K562 (cell line): Measurements from ENCODE around the gene ADNP. TPM values are rescaled to one million over a fixed set of nuclear protein-coding genes. Genes with fewer than 3 reads are reported as not detected.

Experiments used
- ATF4 ChIP-seq: fragments of 450-650 bp; formaldehyde crosslinking; IDR thresholded peaks from 2 replicates; pipeline ENCODE4 v1.4.0; 2022; ENCODE audit warnings: mild to moderate bottlenecking, moderate library complexity
- CBX1 ChIP-seq: sonication (generic); IDR thresholded peaks from 2 replicates; pipeline ENCODE4 v1.6.1; 2016; ENCODE audit warnings: antibody characterized with exemption, low read depth, mild to moderate bottlenecking
- CTBP1 ChIP-seq: fragments of 450-650 bp; IDR thresholded peaks from 2 replicates; pipeline ENCODE4 v1.6.1; 2016; ENCODE audit warnings: borderline replicate concordance
- DIDO1 ChIP-seq: fragments of 450-650 bp; IDR thresholded peaks from 2 replicates; pipeline ENCODE4 v1.6.1; 2016; ENCODE audit warnings: low read depth, missing biosample characterization, missing genetic modification characterization
- JUNB ChIP-seq: fragments of 450-650 bp; formaldehyde crosslinking; conservative IDR thresholded peaks from 2 replicates; pipeline ENCODE4 v1.4.0; 2020; ENCODE audit warnings: mild to moderate bottlenecking
- KDM2B ChIP-seq: fragments of 250-450 bp; sonication (Bioruptor Pico); IDR thresholded peaks from 2 replicates; pipeline ENCODE4 v1.8.0; 2021; ENCODE audit warnings: mild to moderate bottlenecking, moderate library complexity
- MLLT1 ChIP-seq, 2 experiments: fragments of 450-650 bp; IDR thresholded peaks; 2 replicates each; pipeline ENCODE4 v1.6.1; 2016
- NR1H2 ChIP-seq: sonication (generic); formaldehyde crosslinking; IDR thresholded peaks from 2 replicates; pipeline ENCODE4 v1.4.0; 2020; ENCODE audit warnings: mild to moderate bottlenecking, missing genetic modification reagents
- PHF8 ChIP-seq: fragments of 200-600 bp; sonication (generic); IDR thresholded peaks from 2 replicates; pipeline ENCODE4 v1.6.1; 2012; ENCODE audit warnings: mixed run types, mild to moderate bottlenecking, inconsistent platforms, low read length, moderate library complexity, borderline replicate concordance
- POLR2AphosphoS2 ChIP-seq: IDR thresholded peaks from 2 replicates; pipeline ENCODE4 v1.6.1; 2012; ENCODE audit warnings: low read length, improper control_type of control experiment
- TAF7 ChIP-seq: fragments of 450-650 bp; IDR thresholded peaks from 2 replicates; pipeline ENCODE4 v1.6.1; 2016; ENCODE audit warnings: missing genetic modification characterization, missing compliant biosample characterization
- ZBTB7A ChIP-seq: IDR thresholded peaks from 2 replicates; pipeline ENCODE4 v1.6.1; 2011; ENCODE audit warnings: low read depth, mild to moderate bottlenecking, low read length, moderate library complexity, borderline replicate concordance; ENCODE audit not compliant: control insufficient read depth
- ZFP36 ChIP-seq: fragments of 150-350 bp; IDR thresholded peaks from 2 replicates; pipeline ENCODE4 v1.6.1; 2018; ENCODE audit warnings: low read length, low read depth; ENCODE audit not compliant: partially characterized antibody
- ZNF124 ChIP-seq: sonication (generic); formaldehyde crosslinking; IDR thresholded peaks from 2 replicates; pipeline ENCODE4 v1.8.1; 2022; ENCODE audit warnings: missing genetic modification reagents
- ZNF780A ChIP-seq: fragments of 250-450 bp; sonication (Bioruptor Pico); IDR thresholded peaks from 2 replicates; pipeline ENCODE4 v1.5.0; 2021; ENCODE audit warnings: mild to moderate bottlenecking
- polyA plus RNA-seq, 8 experiments: library from polyadenylated mRNA; depleted of rRNA in 4 of 8; stranded (reverse) in 5 of 8; unstranded in 3 of 8; fragments of >200 nt; fragmentation: Nextera tagmentation in 2 of 8; fragmentation: Illumina TruSeq in 1 of 8; extraction: Ambion mirVana in 2 of 8; extraction: Trizol in 1 of 8; gene quantifications; 2 replicates each; pipeline versions ENCODE4 v1.2.1 to v1.2.3, GENCODE V29; 2011 to 2014; ENCODE audit warnings: inconsistent platforms in 1 of 8, missing spikeins in 1 of 8
- total RNA-seq, 7 experiments: library from RNA; depleted of rRNA in 6 of 7; stranded (reverse); fragments of >200 nt in 6 of 7; fragmentation: Illumina TruSeq in 2 of 7; extraction: Trizol in 2 of 7; gene quantifications; 2 replicates each; pipeline versions ENCODE4 v1.2.1 to v1.2.3, GENCODE V29; 2011 to 2021; ENCODE audit warnings: low replicate concordance in 1 of 7
- TF ChIP-seq, protein P1 (sequence below): fragments of 250-450 bp; sonication (Bioruptor Pico); IDR thresholded peaks from 2 replicates; pipeline ENCODE4 v1.8.0; 2021; ENCODE audit warnings: moderate library complexity, mild to moderate bottlenecking, inconsistent platforms
- TF ChIP-seq, protein P2 (sequence below): sonication (generic); formaldehyde crosslinking; IDR thresholded peaks from 2 replicates; pipeline ENCODE4 v1.8.0; 2022; ENCODE audit warnings: mild to moderate bottlenecking, missing genetic modification reagents
- TF ChIP-seq, protein P3 (sequence below): sonication (generic); formaldehyde crosslinking; IDR thresholded peaks from 2 replicates; pipeline ENCODE4 v1.8.1; 2022; ENCODE audit warnings: missing genetic modification reagents
- TF ChIP-seq, protein P4 (sequence below): fragments of 250-450 bp; sonication (Bioruptor Pico); IDR thresholded peaks from 2 replicates; pipeline ENCODE4 v1.4.0; 2020; ENCODE audit warnings: mild to moderate bottlenecking, moderate library complexity, borderline replicate concordance

The ADNP gene
- total and polyA plus RNA-seq, 9 of the 15 experiments (the other 6 are each of a cell fraction or from before 2014, with no cell fraction given): 17.8 to 59.9 (median 25.3) TPM

GRCh38 chr20:50903353-50904051 lies 27.7 kb downstream of the ADNP start (continued):
- TF ChIP-seq, protein P1, sequence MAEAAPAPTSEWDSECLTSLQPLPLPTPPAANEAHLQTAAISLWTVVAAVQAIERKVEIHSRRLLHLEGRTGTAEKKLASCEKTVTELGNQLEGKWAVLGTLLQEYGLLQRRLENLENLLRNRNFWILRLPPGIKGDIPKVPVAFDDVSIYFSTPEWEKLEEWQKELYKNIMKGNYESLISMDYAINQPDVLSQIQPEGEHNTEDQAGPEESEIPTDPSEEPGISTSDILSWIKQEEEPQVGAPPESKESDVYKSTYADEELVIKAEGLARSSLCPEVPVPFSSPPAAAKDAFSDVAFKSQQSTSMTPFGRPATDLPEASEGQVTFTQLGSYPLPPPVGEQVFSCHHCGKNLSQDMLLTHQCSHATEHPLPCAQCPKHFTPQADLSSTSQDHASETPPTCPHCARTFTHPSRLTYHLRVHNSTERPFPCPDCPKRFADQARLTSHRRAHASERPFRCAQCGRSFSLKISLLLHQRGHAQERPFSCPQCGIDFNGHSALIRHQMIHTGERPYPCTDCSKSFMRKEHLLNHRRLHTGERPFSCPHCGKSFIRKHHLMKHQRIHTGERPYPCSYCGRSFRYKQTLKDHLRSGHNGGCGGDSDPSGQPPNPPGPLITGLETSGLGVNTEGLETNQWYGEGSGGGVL (CRISPR knock-in tag): no peak
- TF ChIP-seq ZBTB7A (no peak), ZFP36 (no peak), TAF7 (tag) (no peak), DIDO1 (no peak), CBX1 (no peak), MLLT1 (IDR thresholded peaks at IDR 0.05) (no peak), CTBP1 (peak; percentile 51; the same call in 1 of the 2 replicates), ZNF124 (CRISPR knock-in tag) (no peak), ZNF780A (CRISPR knock-in tag) (no peak), JUNB (CRISPR knock-in tag) (no peak), KDM2B (CRISPR knock-in tag) (no peak), ATF4 (CRISPR knock-in tag) (no peak), PHF8 (no peak), NR1H2 (CRISPR knock-in tag) (no peak), POLR2AphosphoS2 (no peak)
- TF ChIP-seq, protein P2, sequence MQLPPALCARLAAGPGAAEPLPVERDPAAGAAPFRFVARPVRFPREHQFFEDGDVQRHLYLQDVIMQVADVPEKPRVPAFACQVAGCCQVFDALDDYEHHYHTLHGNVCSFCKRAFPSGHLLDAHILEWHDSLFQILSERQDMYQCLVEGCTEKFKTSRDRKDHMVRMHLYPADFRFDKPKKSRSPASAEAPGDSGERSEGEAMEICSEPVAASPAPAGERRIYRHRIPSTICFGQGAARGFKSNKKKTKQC: no peak
- TF ChIP-seq, protein P3, sequence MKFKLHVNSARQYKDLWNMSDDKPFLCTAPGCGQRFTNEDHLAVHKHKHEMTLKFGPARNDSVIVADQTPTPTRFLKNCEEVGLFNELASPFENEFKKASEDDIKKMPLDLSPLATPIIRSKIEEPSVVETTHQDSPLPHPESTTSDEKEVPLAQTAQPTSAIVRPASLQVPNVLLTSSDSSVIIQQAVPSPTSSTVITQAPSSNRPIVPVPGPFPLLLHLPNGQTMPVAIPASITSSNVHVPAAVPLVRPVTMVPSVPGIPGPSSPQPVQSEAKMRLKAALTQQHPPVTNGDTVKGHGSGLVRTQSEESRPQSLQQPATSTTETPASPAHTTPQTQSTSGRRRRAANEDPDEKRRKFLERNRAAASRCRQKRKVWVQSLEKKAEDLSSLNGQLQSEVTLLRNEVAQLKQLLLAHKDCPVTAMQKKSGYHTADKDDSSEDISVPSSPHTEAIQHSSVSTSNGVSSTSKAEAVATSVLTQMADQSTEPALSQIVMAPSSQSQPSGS (CRISPR knock-in tag): no peak
- TF ChIP-seq, protein P4, sequence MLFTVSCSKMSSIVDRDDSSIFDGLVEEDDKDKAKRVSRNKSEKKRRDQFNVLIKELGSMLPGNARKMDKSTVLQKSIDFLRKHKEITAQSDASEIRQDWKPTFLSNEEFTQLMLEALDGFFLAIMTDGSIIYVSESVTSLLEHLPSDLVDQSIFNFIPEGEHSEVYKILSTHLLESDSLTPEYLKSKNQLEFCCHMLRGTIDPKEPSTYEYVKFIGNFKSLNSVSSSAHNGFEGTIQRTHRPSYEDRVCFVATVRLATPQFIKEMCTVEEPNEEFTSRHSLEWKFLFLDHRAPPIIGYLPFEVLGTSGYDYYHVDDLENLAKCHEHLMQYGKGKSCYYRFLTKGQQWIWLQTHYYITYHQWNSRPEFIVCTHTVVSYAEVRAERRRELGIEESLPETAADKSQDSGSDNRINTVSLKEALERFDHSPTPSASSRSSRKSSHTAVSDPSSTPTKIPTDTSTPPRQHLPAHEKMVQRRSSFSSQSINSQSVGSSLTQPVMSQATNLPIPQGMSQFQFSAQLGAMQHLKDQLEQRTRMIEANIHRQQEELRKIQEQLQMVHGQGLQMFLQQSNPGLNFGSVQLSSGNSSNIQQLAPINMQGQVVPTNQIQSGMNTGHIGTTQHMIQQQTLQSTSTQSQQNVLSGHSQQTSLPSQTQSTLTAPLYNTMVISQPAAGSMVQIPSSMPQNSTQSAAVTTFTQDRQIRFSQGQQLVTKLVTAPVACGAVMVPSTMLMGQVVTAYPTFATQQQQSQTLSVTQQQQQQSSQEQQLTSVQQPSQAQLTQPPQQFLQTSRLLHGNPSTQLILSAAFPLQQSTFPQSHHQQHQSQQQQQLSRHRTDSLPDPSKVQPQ: no peak
